CD4-positive, alpha-beta T cell treated with Interleukin-15 for 1 hour (primary cell): ENCODE measurements around the gene RORC.

Experiments used
- DNase-seq: peaks from one replicate; pipeline ENCODE4 v3.0.0-alpha.2; 2020

RORC gene

GRCh38 chr1:151847867-151848596 is 16.4 kb upstream of the RORC start:
- DNase-seq = no peak

- DNase-seq = no peak
These were observed 15.2 kb upstream of the RORC start for GRCh38 chr1:151846686-151847237.

GRCh38 chr1:151846062-151846568 is 14.5 kb upstream of the RORC start:
- DNase-seq = no peak

- DNase-seq = no peak
These were observed 11.8 kb upstream of the RORC start for GRCh38 chr1:151843398-151843797.

GRCh38 chr1:151841141-151841540 is 9.5 kb upstream of the RORC start:
- no peak for DNase-seq

GRCh38 chr1:151840421-151840820 is 8.8 kb upstream of the RORC start:
- DNase-seq = no peak

- peak; percentile 71 for DNase-seq
These were observed 8.1 kb upstream of the RORC start, which contains the start of gene C2CD4D for GRCh38 chr1:151839457-151840403. Gene C2CD4D (minus strand): TSS chr1:151839820. CDS start chr1:151838989, 831 bp downstream.

- no peak for DNase-seq
These were observed 7.4 kb upstream of the RORC start for GRCh38 chr1:151839082-151839412.

- DNase-seq = no peak
These were observed 6.8 kb upstream of the RORC start for GRCh38 chr1:151838222-151839081.

GRCh38 chr1:151837884-151838221 is 6.3 kb upstream of the RORC start:
- DNase-seq = no peak

- DNase-seq = no peak
These were observed 5.6 kb upstream of the RORC start for GRCh38 chr1:151837197-151837596.

GRCh38 chr1:151835596-151835995 is 4.0 kb upstream of the RORC start:
- no peak for DNase-seq

- DNase-seq = no peak
These were observed 2.6 kb upstream of the RORC start for GRCh38 chr1:151834239-151834638.

GRCh38 chr1:151833172-151833900 is 1.7 kb upstream of the RORC start:
- no peak for DNase-seq

GRCh38 chr1:151832318-151832980 is 847 bp upstream of the RORC start:
- no peak for DNase-seq

- DNase-seq = no peak
These were observed 378 bp downstream of the RORC start for GRCh38 chr1:151831256-151831591.

GRCh38 chr1:151830055-151830454 is 1.5 kb downstream of the RORC start:
- DNase-seq = no peak

- no peak for DNase-seq
These were observed 2.1 kb downstream of the RORC start for GRCh38 chr1:151829352-151830046.

- no peak for DNase-seq
These were observed 2.7 kb downstream of the RORC start for GRCh38 chr1:151828921-151829320.

- DNase-seq = no peak
These were observed 3.7 kb downstream of the RORC start for GRCh38 chr1:151827853-151828252.
